LNCAP (cell line): ENCODE measurements around the gene KIF18B.

Source experiments
- CTCF ChIP-seq: fragments of 450-650 bp; IDR thresholded peaks from 2 replicates; pipeline ENCODE4 v1.5.1; 2017; ENCODE audit warnings: mild to moderate bottlenecking

KIF18B gene

GRCh38 chr17:44912763-44913544, 34.6 kb downstream of the KIF18B start:
- no peak for TF ChIP-seq CTCF

- peak; percentile 20; the same call in 1 of the 2 replicates for TF ChIP-seq CTCF
These were observed 36.2 kb downstream of the KIF18B start for GRCh38 chr17:44911133-44912001.

GRCh38 chr17:44910231-44911106, 37.1 kb downstream of the KIF18B start:
- no peak for TF ChIP-seq CTCF

- no peak for TF ChIP-seq CTCF
These were observed 37.9 kb downstream of the KIF18B start for GRCh38 chr17:44909681-44910144.

- TF ChIP-seq CTCF = no peak
These were observed 38.7 kb downstream of the KIF18B start for GRCh38 chr17:44908761-44909326.

- no peak for TF ChIP-seq CTCF
These were observed 39.7 kb downstream of the KIF18B start for GRCh38 chr17:44907729-44908470.
